ENCODE measurements around the gene IL10RA.

The IL10RA gene

GRCh38 chr11:118048472-118049370 lies 62.5 kb downstream of the IL10RA start:
- TF ChIP-seq CTCF (conservative IDR thresholded peaks at IDR 0.05; ENCODE audit: low read length) = no peak
- H3K4me3 ChIP-seq (ENCODE audit: low read length) = no peak overlapping the region

GRCh38 chr11:118049771-118050170 lies 63.6 kb downstream of the IL10RA start:
- H3K4me3 ChIP-seq (ENCODE audit: low read length) = no peak overlapping the region
- TF ChIP-seq CTCF (conservative IDR thresholded peaks at IDR 0.05; ENCODE audit: low read length) = no peak
- no peak for DNase-seq (ENCODE audit: low read depth)

More at GRCh38 chr11:118048472-118049370, 62.5 kb downstream of the IL10RA start:
- no peak for DNase-seq (ENCODE audit: low read depth)

- H3K4me3 ChIP-seq (ENCODE audit: low read length) = no peak overlapping the region
- no peak for TF ChIP-seq CTCF (conservative IDR thresholded peaks at IDR 0.05; ENCODE audit: low read length)
- no peak for DNase-seq (ENCODE audit: low read depth)
Observed at GRCh38 chr11:118050208-118050891, 64.2 kb downstream of the IL10RA start.

Measured in AG10803 (cell line).